ENCODE results near the gene TAF5L.
"Not testable (repeated sequence)": the region's sequence is repeated elsewhere in the genome, so short reads cannot be mapped to it uniquely, and the experiment has no call there.

Gene TAF5L

DNA sequence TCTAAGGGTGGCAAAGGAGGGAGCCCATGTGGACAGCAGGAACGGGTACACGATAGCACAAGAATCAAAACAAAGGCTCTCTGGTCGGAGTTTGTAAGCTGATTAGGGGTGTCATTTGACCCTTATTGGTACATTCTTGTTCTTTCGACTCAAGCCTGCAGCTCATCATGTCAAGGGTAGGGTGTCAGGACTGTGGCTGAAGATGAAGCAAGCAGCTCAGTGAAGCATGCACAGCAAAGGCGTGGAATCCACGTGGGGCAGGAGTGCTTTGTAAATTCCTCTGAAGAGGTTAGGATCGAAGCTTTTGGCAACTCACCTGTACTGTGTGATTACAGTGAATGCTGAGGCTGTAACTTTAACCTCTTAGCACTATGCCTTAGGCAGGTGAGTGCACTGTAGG, 62.7 kb downstream of the TAF5L start:
- no peak for DNase-seq

- no peak for DNase-seq
Observed at GRCh38 chr1:229562686-229563085, 63.2 kb downstream of the TAF5L start.

DNA sequence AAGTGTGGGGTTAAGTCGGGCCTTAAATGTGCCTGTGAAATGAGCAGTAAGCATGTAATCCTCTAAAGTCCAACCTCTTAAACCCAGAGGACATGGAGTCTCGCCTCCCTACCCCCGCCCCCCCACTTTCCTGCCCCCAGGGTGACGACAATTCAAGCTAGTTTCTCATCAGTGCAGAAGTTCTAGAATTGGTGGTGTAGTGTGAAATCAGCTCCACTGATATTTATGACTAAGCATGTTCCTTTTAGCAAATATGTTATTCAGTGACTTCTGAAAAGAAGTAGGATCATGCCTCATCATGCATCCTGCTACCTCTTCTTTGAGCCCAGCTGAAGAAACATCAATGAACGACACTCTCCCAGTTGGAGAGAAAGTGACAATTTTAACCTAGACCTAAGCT, 64.8 kb downstream of the TAF5L start:
- no peak for DNase-seq

DNA sequence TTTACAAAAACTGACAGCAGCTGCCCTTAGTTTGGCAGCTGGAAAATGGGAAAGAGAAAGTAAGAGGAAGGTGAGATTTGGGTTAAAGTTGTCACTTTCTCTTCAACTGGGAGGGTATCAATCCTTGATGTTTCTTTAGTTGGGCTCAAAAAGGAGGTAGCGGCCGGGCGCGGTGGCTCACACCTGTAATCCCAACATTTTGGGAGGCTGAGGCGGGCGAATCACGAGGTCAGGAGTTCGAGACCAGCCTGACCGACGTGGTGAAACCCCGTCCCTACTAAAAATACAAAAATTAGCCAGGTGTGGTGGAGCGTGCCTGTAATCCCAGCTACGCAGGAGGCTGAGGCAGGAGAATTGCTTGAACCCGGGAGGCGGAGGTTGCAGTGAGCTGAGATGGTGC, 65.8 kb downstream of the TAF5L start:
- DNase-seq: not testable (repeated sequence)

DNA sequence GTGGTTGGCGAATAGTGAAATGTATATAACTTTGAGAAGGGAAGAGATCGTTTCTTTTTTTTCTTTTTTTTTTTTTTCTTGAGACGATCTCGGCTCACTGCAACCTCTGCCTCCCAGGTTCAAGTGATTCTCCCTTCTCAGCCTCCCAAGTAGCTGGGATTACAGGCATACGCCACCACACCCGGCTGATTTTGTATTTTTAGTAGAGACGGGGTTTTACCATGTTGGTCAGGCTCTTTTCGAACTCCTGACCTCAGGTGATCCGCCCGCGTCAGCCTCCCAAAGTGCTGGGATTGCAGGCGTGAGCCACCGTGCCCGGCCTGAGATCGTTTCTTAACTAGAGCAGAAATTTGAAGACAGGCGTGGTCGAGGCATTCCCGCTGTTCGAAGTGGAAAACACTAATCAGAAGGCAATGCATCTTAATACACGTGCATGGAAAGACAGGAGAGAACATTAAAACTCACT, 66.6 kb downstream of the TAF5L start:
- not testable (repeated sequence) for DNase-seq

DNA sequence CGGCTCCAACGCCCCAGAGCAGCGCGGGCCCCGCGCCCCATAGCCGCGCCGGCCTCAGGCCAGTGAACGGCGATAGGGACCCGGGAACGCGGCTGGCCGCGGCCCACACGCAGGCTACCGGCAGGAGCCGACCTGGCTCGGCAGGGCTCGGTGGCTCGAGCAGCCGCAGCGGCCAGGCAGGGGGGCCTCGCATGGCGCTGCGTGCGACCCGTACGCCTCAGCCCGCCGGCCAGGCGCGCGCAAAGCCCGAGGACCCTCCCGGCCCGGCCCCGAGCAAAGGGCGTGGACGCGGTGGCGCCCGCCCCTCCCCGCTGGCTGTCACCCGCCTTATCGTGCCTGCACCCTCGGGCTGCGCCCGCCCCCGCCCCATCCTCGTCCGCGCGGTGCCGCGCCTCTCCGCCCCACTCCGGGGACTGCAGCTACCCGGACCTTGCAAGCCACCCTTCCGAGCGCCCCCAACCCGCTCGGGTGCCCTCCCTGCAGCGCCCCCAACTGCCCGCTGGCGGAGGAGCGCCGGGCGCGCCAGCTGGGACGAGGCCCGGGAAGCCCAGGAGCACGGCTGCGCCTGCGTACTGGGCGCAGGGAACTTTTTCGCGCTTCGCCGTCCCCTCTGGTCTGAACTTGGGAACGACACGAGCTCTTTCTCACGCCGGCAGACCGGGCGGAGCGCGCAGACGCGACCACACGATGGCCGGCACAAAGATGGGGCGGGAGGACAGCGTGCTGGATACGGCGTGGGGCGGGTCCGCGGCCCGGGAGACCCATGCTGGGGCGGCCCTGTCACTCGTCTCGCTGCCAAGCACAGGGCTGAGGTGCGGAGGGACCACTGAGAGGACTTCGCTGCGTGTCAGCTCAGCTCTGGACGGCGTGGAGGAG, 67.2 kb downstream of the TAF5L start, which contains the start of gene ABCB10:
Gene ABCB10 (minus strand): TSS at position 248 of the 876 bp plus-strand sequence. CDS start 55 bp downstream, at position 193.
- peak; percentile 65 to 83 (median 71) for DNase-seq

DNA sequence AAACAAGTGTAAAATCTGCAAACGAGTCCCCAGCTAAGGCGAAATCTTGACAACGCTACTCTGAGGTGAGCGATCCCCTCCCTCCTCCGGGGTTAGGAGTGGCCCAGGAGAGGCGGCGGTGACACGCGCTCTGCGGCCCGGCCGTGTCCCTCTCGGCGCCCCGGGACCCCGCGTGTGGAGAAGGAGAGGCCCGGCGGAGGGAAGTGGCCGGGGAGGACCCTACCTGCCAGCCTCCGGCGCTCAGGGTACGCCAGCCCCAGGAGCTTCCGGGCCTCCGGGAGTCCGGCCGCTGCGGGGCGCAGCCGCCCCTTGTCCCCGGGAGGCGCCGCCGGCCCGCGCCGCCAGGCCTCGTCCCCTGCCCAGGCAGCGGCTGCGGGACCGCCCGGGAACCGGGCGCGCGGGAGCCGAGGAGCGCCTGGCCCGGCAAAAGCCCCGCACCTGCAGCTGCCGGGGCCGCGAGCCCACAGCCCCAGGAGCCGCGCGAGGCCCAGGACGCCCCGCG, 68.0 kb downstream of the TAF5L start:
- DNase-seq: peak in 3 of 4 experiments; percentile 5 to 13 (median 6)

GRCh38 chr1:229557200-229557850, 68.6 kb downstream of the TAF5L start:
- DNase-seq: no peak

- no peak for DNase-seq
Observed at GRCh38 chr1:229554886-229555621, 70.9 kb downstream of the TAF5L start.

GRCh38 chr1:229553621-229554130, 72.2 kb downstream of the TAF5L start:
- DNase-seq: no peak

DNA sequence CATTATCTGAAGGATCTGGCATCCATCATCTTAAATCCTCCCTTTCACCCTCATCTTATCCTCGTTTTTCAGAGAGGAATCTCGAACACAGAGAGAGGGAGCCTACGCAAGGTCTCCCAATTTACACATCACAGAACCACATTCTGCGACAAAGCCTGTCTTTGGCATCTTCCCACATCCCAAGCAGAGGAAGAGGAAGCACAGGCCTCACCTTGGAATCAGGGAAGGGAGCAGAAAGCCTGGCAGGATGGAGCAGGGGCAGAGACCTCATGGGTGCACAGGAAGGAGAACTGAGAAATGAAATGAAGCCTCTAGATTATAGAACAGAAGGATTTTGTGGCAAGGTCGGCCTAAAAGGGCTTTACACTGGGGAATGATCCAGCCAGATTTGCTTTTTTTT, 73.2 kb downstream of the TAF5L start:
- DNase-seq: no peak

GRCh38 chr1:229550812-229551567, 74.9 kb downstream of the TAF5L start:
- DNase-seq: no peak

DNA sequence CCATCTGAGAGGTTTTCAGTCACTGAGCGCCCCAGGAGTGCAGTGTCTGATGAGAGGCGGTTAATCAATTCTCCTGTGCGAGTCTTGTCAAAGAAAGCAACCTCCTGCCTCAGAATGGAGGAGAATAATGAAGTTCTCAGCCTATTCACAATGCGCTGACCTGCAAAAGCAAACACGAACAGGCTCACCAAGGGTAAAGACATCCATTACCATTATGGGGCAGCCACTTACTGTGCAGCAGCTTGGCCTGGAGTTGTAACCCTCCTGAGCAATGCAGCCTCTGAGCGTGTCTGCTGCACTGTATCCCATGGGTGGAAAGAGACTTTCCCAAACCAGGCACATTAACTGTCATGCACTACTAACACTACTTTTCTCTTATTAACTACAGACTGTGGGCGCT, 78.4 kb downstream of the TAF5L start:
- no peak for DNase-seq

GRCh38 chr1:229544587-229544986, 81.3 kb downstream of the TAF5L start:
- DNase-seq: no peak

Data from activated CD4-positive, CD25-positive, alpha-beta regulatory T cell (primary cell).